ENCODE results near the gene SELPLG.

GRCh38 chr12:108600702-108601007, 33.0 kb downstream of the SELPLG start:
- TF ChIP-seq CTCF (IDR thresholded peaks at IDR 0.05; ENCODE audit: insufficient read depth, low read length) (no peak), POLR2AphosphoS5 (IDR thresholded peaks at IDR 0.05; ENCODE audit: low read depth) (no peak), SPI1 (IDR thresholded peaks at IDR 0.05; ENCODE audit: borderline replicate concordance, low read depth) (no peak), REST (IDR thresholded peaks at IDR 0.05; ENCODE audit: insufficient replicate concordance, low read depth) (no peak), GABPA (IDR thresholded peaks at IDR 0.05; ENCODE audit: low read depth) (no peak)
